ENCODE data around the gene XRCC1.
A peak's percentile ranks its signal among the peaks of the same experiment; 100 is the strongest.
"Not testable (repeated sequence)": the region's sequence is repeated elsewhere in the genome, so short reads cannot be mapped to it uniquely, and the experiment has no call there.

XRCC1 gene

GRCh38 chr19:43545981-43546380 is 29.3 kb downstream of the XRCC1 start:
- no peak for DNase-seq (ENCODE audit: low read depth)

GRCh38 chr19:43545276-43545675 is 30.1 kb downstream of the XRCC1 start:
- no peak for DNase-seq (ENCODE audit: low read depth)

- DNase-seq (ENCODE audit: low read depth) = no peak
Measured at GRCh38 chr19:43544077-43544476, 31.2 kb downstream of the XRCC1 start.

- DNase-seq (ENCODE audit: low read depth) = no peak
Measured at GRCh38 chr19:43541920-43542650, 33.2 kb downstream of the XRCC1 start.

- no peak for DNase-seq (ENCODE audit: low read depth)
Measured at GRCh38 chr19:43540381-43540780, 34.9 kb downstream of the XRCC1 start.

GRCh38 chr19:43538922-43539321 is 36.4 kb downstream of the XRCC1 start:
- DNase-seq (ENCODE audit: low read depth) = no peak

- DNase-seq (ENCODE audit: low read depth) = peak; percentile 59
Measured at GRCh38 chr19:43534816-43535761, 40.2 kb downstream of the XRCC1 start.

- no peak for DNase-seq (ENCODE audit: low read depth)
Measured at GRCh38 chr19:43534305-43534815, 41.0 kb downstream of the XRCC1 start.

- peak; percentile 99 for DNase-seq (ENCODE audit: low read depth)
Measured at GRCh38 chr19:43533546-43534304, 41.6 kb downstream of the XRCC1 start.

- DNase-seq (ENCODE audit: low read depth) = peak; percentile 87
Measured at GRCh38 chr19:43532962-43533545, 42.3 kb downstream of the XRCC1 start, which contains the start of gene ZNF575. Gene ZNF575, plus strand, starts transcription at chr19:43533188. Its CDS starts 1,235 bp downstream, at chr19:43534423.

- no peak for DNase-seq (ENCODE audit: low read depth)
Measured at GRCh38 chr19:43532571-43532961, 42.8 kb downstream of the XRCC1 start.

- peak; percentile 56 for DNase-seq (ENCODE audit: low read depth)
Measured at GRCh38 chr19:43527860-43528622, 47.3 kb downstream of the XRCC1 start.

GRCh38 chr19:43526884-43527859 is 48.2 kb downstream of the XRCC1 start, which contains the start of gene ETHE1:
Gene ETHE1, minus strand, starts transcription at chr19:43527201. Its CDS starts 24 bp downstream, at chr19:43527177.
- DNase-seq (ENCODE audit: low read depth) = peak; percentile 80

GRCh38 chr19:43525836-43526771 is 49.2 kb downstream of the XRCC1 start:
- peak; percentile 50 for DNase-seq (ENCODE audit: low read depth)

GRCh38 chr19:43524922-43525835 is 50.1 kb downstream of the XRCC1 start:
- peak; percentile 68 for DNase-seq (ENCODE audit: low read depth)

GRCh38 chr19:43523696-43524095 is 51.6 kb downstream of the XRCC1 start:
- DNase-seq (ENCODE audit: low read depth) = not testable (repeated sequence)

- no peak for DNase-seq (ENCODE audit: low read depth)
Measured at GRCh38 chr19:43522929-43523328, 52.4 kb downstream of the XRCC1 start.

Measured in ELR (cell line).